IMR-90 (cell line): ENCODE results near the gene SIPA1L3. TPM values are rescaled to one million over a fixed set of nuclear protein-coding genes. Genes with fewer than 3 reads are reported as not detected.

ENCODE experiments used
- ATAC-seq: fragments of 200-7000 bp; cut with Tn5 transposase; 2 replicates; pipeline ENCODE4 v1.9.1; 2020; ENCODE audit warnings: low read depth, mild to moderate bottlenecking, moderate library complexity
- BruUV-seq: library from RNA; stranded (reverse); fragments of 400-500 nt; replicated peaks from 2 replicates; lab custom pipeline; 2021; lab: Mats Ljungman, UMichigan
- CTCF ChIA-PET: fragments of 300-600 bp; formaldehyde crosslinking; extraction: SDS; loops from one replicate; lab custom pipeline; 2021; ENCODE audit warnings: antibody characterized with exemption; lab: Yijun Ruan, JAX
- POLR2A ChIA-PET: fragments of 300-600 bp; sonication (Branson Sonifier 250); formaldehyde crosslinking; loops from one replicate; lab custom pipeline; 2022; ENCODE audit warnings: antibody characterized with exemption; ENCODE audit not compliant: unreplicated experiment; lab: Charles Lee
- DNase-seq: peaks from one replicate; pipeline ENCODE4 v3.0.0; 2013
- H2AFZ ChIP-seq: replicated peaks from 2 replicates; pipeline ENCODE3; 2013; ENCODE audit warnings: low read length, mild to moderate bottlenecking; ENCODE audit not compliant: poor library complexity
- H2AK5ac ChIP-seq: 2 replicates; pipeline ENCODE4 v1.6.1; 2013; ENCODE audit warnings: low read depth, low read length, inconsistent platforms
- H2AK9ac ChIP-seq: replicated peaks from 2 replicates; pipeline ENCODE3; 2013; ENCODE audit warnings: mild to moderate bottlenecking, low read depth, low read length, moderate library complexity; ENCODE audit not compliant: poor library complexity
- H2BK120ac ChIP-seq: 2 replicates; pipeline ENCODE4 v1.6.1; 2013; ENCODE audit warnings: low read depth, low read length, inconsistent platforms
- H2BK15ac ChIP-seq: 3 replicates; pipeline ENCODE4 v1.6.1; 2013; ENCODE audit warnings: low read depth, low read length, inconsistent platforms
- H2BK20ac ChIP-seq: 2 replicates; pipeline ENCODE4 v1.6.1; 2013; ENCODE audit warnings: low read depth, mild to moderate bottlenecking, inconsistent platforms, low read length, moderate library complexity
- H2BK5ac ChIP-seq: 2 replicates; pipeline ENCODE4 v1.6.1; 2013; ENCODE audit warnings: mild to moderate bottlenecking, low read depth, low read length, inconsistent platforms; ENCODE audit not compliant: poor library complexity, severe bottlenecking
- H3K14ac ChIP-seq: replicated peaks from 2 replicates; pipeline ENCODE4 v1.6.1; 2013; ENCODE audit warnings: low read depth, low read length, inconsistent platforms
- H3K18ac ChIP-seq: 2 replicates; pipeline ENCODE4 v1.6.1; 2013; ENCODE audit warnings: low read depth, low read length, control low read depth
- H3K23ac ChIP-seq: 2 replicates; pipeline ENCODE4 v1.6.1; 2013; ENCODE audit warnings: low read depth, low read length, inconsistent platforms
- H3K27ac ChIP-seq: 2 replicates; pipeline ENCODE4 v1.5.1; 2013; ENCODE audit warnings: mild to moderate bottlenecking, control low read depth, low read length; ENCODE audit not compliant: insufficient read depth
- H3K27me3 ChIP-seq: 2 replicates; pipeline ENCODE4 v1.6.1; 2013; ENCODE audit warnings: low read length; ENCODE audit not compliant: control insufficient read depth, insufficient read depth
- H3K36me3 ChIP-seq: 2 replicates; pipeline ENCODE4 v1.6.1; 2013; ENCODE audit warnings: low read length, mixed read lengths; ENCODE audit not compliant: control insufficient read depth, insufficient read depth
- H3K4ac ChIP-seq: 2 replicates; pipeline ENCODE4 v1.6.1; 2013; ENCODE audit warnings: low read depth, low read length, inconsistent platforms
- H3K4me1 ChIP-seq: 2 replicates; pipeline ENCODE4 v1.6.1; 2013; ENCODE audit warnings: low read length, mixed read lengths; ENCODE audit not compliant: control insufficient read depth, insufficient read depth
- H3K4me2 ChIP-seq: 2 replicates; pipeline ENCODE4 v1.6.1; 2013; ENCODE audit warnings: low read depth, mild to moderate bottlenecking, control low read depth, low read length, moderate library complexity
- H3K4me3 ChIP-seq: 2 replicates; pipeline ENCODE4 v1.5.1; 2013; ENCODE audit warnings: low read depth, mild to moderate bottlenecking, control low read depth, low read length, moderate library complexity; ENCODE audit not compliant: insufficient read depth
- H3K56ac ChIP-seq: 2 replicates; pipeline ENCODE4 v1.6.1; 2013; ENCODE audit warnings: low read length, inconsistent platforms; ENCODE audit not compliant: insufficient read depth; ENCODE audit errors: extremely low read depth
- H3K79me1 ChIP-seq, 2 experiments: 2 replicates each; pipeline ENCODE4 v1.6.1; 2013; ENCODE audit warnings: low read length in 2 of 2, inconsistent platforms in 1 of 2, low read depth in 1 of 2
- H3K9ac ChIP-seq: 2 replicates; pipeline ENCODE4 v1.6.1; 2013; ENCODE audit warnings: low read depth, low read length, control low read depth
- H3K9me1 ChIP-seq: 2 replicates; pipeline ENCODE4 v1.6.1; 2013; ENCODE audit warnings: low read length, inconsistent platforms; ENCODE audit not compliant: insufficient read depth
- H3K9me3 ChIP-seq: 2 replicates; pipeline ENCODE4 v1.6.1; 2013; ENCODE audit warnings: low read length; ENCODE audit not compliant: control insufficient read depth, insufficient read depth
- H4K20me1 ChIP-seq: 2 replicates; pipeline ENCODE4 v1.6.1; 2013; ENCODE audit warnings: low read length, inconsistent platforms; ENCODE audit not compliant: insufficient read depth
- H4K5ac ChIP-seq: 2 replicates; pipeline ENCODE4 v1.6.1; 2013; ENCODE audit warnings: mild to moderate bottlenecking, low read depth, low read length, control low read depth
- H4K8ac ChIP-seq, 2 experiments: 2 replicates each; pipeline ENCODE4 v1.6.1; 2013; ENCODE audit warnings: low read depth in 2 of 2, low read length in 2 of 2, control low read depth in 1 of 2, inconsistent platforms in 1 of 2
- H4K91ac ChIP-seq: 2 replicates; pipeline ENCODE4 v1.6.1; 2013; ENCODE audit warnings: low read depth, low read length, inconsistent platforms; ENCODE audit not compliant: insufficient read depth
- CEBPB ChIP-seq: IDR thresholded peaks from 2 replicates; pipeline ENCODE4 v1.6.1; 2012; ENCODE audit warnings: low read depth, low read length, improper control_type of control experiment
- WGBS, 2 experiments: methylation state at CpG; one replicate each; pipeline versions ENCODE4 v1.1.5 to v1.1.7; 2013; ENCODE audit warnings: missing lambda C conversion rate in 2 of 2; ENCODE audit not compliant: insufficient read length in 1 of 2; ENCODE audit errors: extremely low coverage in 2 of 2; 5-methylcytosine and 5-hydroxymethylcytosine counted together
- dilution Hi-C: fragments of 300-500 bp; cut with HindIII; formaldehyde crosslinking; loops from one replicate; pipeline ENCODE4 v1.14.3; 2018; ENCODE audit warnings: low sequenced_read_pairs; ENCODE audit not compliant: unreplicated experiment
- in situ Hi-C: fragments of 300-500 bp; cut with MboI; formaldehyde crosslinking; loops from 3 replicates; pipeline ENCODE4 v1.14.3; 2019; ENCODE audit warnings: low sequenced_read_pairs, inconsistent platforms, mixed read lengths
- intact Hi-C: fragments of 100-400 bp; cut with micrococcal nuclease; formaldehyde crosslinking; loops from 2 replicates; pipeline ENCODE4 v1.10.0; 2022
- polyA plus RNA-seq, 3 experiments: library from polyadenylated mRNA; depleted of rRNA; stranded (reverse); fragments of >200 nt; gene quantifications; 2 replicates each; pipeline ENCODE4 v1.2.3, GENCODE V29; 2012; ENCODE audit warnings: low replicate concordance in 1 of 3
- total RNA-seq: library from RNA; depleted of rRNA; stranded (reverse); fragments of >200 nt; gene quantifications from 2 replicates; pipeline ENCODE4 v1.2.3, GENCODE V29; 2012

Gene SIPA1L3
- total and polyA plus RNA-seq, 2 of the 4 experiments (the other 2 are of a cell fraction) = 4.1 to 9.4 TPM

DNA sequence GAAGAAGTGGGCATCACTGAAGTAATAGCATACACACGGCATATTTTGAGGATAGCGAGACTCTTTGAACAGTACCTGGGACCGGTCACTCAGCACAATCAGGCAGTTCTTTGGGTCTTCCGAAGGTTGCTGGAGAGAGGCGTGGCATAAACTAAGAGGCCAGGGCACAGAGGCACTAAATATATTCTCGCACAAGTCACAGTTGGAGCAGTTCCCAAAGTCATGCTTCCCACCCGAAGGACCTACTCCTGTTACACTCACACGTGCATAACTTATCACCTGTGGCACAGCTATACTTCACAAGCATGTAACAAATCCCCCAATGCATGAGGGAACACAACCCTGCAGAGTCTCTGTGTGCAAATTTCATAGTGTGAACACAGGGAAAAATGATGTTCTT, 10.8 kb upstream of the SIPA1L3 start:
- Histone ChIP-seq H4K20me1 (no peaks in the 10 kb centered on the region), H3K79me1 (no peaks in the 10 kb centered on the region), H2BK15ac (no peak overlapping the region), H4K8ac (no peak overlapping the region), H3K9ac (no peak overlapping the region), H3K23ac (no peak overlapping the region), H2BK20ac (no peak overlapping the region), H3K27ac (no peak overlapping the region), H3K4me2 (no peak overlapping the region), H4K5ac (no peak overlapping the region), H2AK9ac (no peak overlapping the region), H3K14ac (no peak overlapping the region), H3K27me3 (peaks cover 23% of the 10 kb centered on the region), H2AK5ac (no peak overlapping the region), H3K36me3 (no peaks in the 10 kb centered on the region), H3K4ac (no peak overlapping the region), H3K4me3 (no peak overlapping the region), H3K4me1 (no peaks in the 10 kb centered on the region), H3K18ac (no peak overlapping the region), H4K91ac (no peak overlapping the region), H2AFZ (no peak overlapping the region), H3K56ac (no peak overlapping the region), H2BK120ac (no peak overlapping the region), H2BK5ac (no peak overlapping the region), H3K9me1 (no peaks in the 10 kb centered on the region; the same call in 1 of the 2 replicates), H3K9me3 (no peaks in the 10 kb centered on the region)
- TF ChIP-seq CEBPB = no peak
- DNase-seq = no peak
- ATAC-seq = no peak
- dilution Hi-C loops (no loop called here), in situ Hi-C loops (loop anchor here (10.0 kb wide), 1 partner anchor 439 kb away; the partner anchor contains the start of gene CATSPERG), intact Hi-C loops (no loop called here)
- CTCF ChIA-PET = no interaction called here
- BruUV-seq = no TSS peak
- POLR2A ChIA-PET = no interaction called here
- WGBS, 2 experiments = 84% methylated on average over 6 of the region's 8 CpGs; no CpG with 5 or more reads in 1 of the 2 experiments
